ENCODE results near the gene MTM1. TPM values are rescaled to one million over a fixed set of nuclear protein-coding genes. Genes with fewer than 3 reads are reported as not detected.

The MTM1 gene
- total RNA-seq, 1 experiment from 2014 or later, result 6.3 TPM

DNA sequence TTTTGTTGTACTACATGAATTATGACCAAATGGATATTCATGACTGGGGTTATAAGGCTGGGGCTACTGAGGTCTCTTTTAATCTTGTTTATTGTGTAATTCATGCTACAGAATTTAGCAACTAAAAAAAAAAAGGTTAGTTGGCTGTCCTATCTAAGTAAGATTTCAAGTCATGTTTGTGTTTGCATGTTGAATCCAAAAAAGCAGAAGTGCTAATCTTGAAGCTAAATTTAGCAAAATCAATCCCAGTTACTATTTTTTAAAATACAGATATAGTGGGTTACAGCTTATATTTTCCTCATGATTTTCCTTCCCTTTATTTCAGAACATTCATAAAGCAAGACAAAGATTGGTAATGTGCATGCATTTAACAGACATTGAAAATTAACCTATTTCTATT lies 144.2 kb downstream of the MTM1 start:
- DNase-seq (ENCODE audit: low spot score), result no peak

DNA sequence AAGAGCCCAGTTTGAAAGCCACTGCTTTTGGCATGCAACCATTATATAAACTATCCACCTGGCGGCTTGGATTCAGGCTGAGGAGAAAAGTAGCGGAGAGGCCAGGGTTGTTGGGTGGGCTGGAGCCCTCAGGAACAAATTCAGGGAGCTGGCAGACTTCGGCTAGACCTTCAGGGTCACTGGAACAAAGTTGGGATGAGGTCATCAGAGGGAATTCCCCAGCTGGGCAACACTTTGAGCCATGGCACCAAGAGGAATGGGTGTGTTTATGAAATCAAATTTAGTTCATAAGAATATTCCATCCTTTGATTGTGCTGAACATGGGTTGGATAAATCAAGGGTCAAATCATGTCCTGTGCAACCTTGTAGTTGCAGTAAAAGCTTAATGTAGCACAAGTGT lies 146.8 kb downstream of the MTM1 start:
- no peak for DNase-seq (ENCODE audit: low spot score)

DNA sequence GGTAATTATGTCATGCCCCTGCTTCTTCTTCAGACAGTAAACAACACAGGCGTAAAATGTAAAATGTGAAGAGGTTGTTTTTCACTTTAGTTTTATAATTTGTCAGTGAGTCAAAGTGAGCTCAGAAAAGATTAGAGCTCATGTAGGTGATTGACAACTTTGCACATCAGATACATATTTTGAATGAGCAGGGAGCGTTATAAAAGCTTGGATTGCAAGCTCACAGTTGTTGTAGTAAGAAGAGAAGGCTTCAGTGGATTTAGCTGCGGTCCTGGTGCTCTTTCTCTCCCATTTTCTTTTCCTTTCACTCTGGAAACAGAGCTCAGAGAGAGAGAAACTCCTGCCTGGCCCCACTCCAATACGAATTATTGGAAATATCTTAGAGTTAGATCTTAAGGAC lies 151.2 kb downstream of the MTM1 start:
- no peak for DNase-seq (ENCODE audit: low spot score)

Other genes starting within 250 kb of the MTM1 start
- 0.35 and 1.6 TPM in 2 replicates for gene MAMLD1, start 205.3 kb upstream of the MTM1 start, total RNA-seq (2014; rRNA removed; shearing (Covaris generic))
- gene MTMR1, start 124.8 kb downstream of the MTM1 start, total RNA-seq (2014; rRNA removed; shearing (Covaris generic)), result 11.3 and 13.8 TPM in 2 replicates

Measured in H4 (cell line).